GM12878 (cell line): ENCODE results near the gene RECQL5. TPM values are rescaled to one million over a fixed set of nuclear protein-coding genes. Genes with fewer than 3 reads are reported as not detected.

Experiments
- ATAC-seq: fragments of 200-7000 bp; cut with Tn5 transposase; 3 replicates; pipeline ENCODE4 v1.9.1; 2020; ENCODE audit warnings: mild to moderate bottlenecking, moderate library complexity
- BruUV-seq: library from RNA; stranded (reverse); fragments of 400-500 nt; replicated peaks from 2 replicates; lab custom pipeline; 2021; lab: Mats Ljungman, UMichigan
- CTCF ChIA-PET: fragments of 300-600 bp; sonication (Branson Sonifier 250); formaldehyde crosslinking; extraction: SDS; loops from one replicate; lab custom pipeline; 2021; ENCODE audit warnings: inconsistent platforms; lab: Yijun Ruan, JAX
- POLR2A ChIA-PET: fragments of 350-600 bp; formaldehyde crosslinking; extraction: SDS; loops from one replicate; lab custom pipeline; 2021; ENCODE audit warnings: inconsistent platforms; lab: Charles Lee
- RAD21 ChIA-PET: fragments of 300-600 bp; sonication (Branson Sonifier 250); formaldehyde crosslinking; loops from one replicate; lab custom pipeline; 2023; ENCODE audit warnings: antibody characterized with exemption; ENCODE audit not compliant: unreplicated experiment; lab: Charles Lee
- SMC1A ChIA-PET: fragments of 300-600 bp; sonication (Branson Sonifier 250); formaldehyde crosslinking; loops from one replicate; lab custom pipeline; 2023; ENCODE audit not compliant: unreplicated experiment, uncharacterized antibody; lab: Charles Lee
- DNase-seq: peaks from one replicate; pipeline ENCODE4 v3.0.0-alpha.2; 2011; ENCODE audit warnings: low read depth, low spot score
- FAIRE-seq: peaks from 3 replicates; lab custom pipeline; 2011; peaks lifted over from hg19 to GRCh38; lab: Jason Lieb, UNC
- H2AFZ ChIP-seq: 2 replicates; pipeline ENCODE4 v1.6.0; 2011; ENCODE audit warnings: low read depth, low read length, control low read depth; ENCODE audit not compliant: control insufficient read depth
- H3K27ac ChIP-seq: 2 replicates; pipeline ENCODE4 v1.5.1; 2011; ENCODE audit warnings: control low read depth; ENCODE audit not compliant: control insufficient read depth, insufficient read depth
- H3K27me3 ChIP-seq, 2 experiments: replicated peaks in 1 of 2; 2 replicates each; pipeline versions ENCODE4 v1.6.0 to v1.6.1; 2011; ENCODE audit warnings: low read length in 1 of 2; ENCODE audit not compliant: control insufficient read depth in 2 of 2, insufficient read depth in 2 of 2
- H3K36me3 ChIP-seq, 2 experiments: 2 replicates each; pipeline ENCODE4 v1.5.1; 2011; ENCODE audit warnings: low read length in 1 of 2; ENCODE audit not compliant: control insufficient read depth in 2 of 2, insufficient read depth in 2 of 2
- H3K4me1 ChIP-seq: 2 replicates; pipeline ENCODE4 v1.6.1; 2011; ENCODE audit warnings: mild to moderate bottlenecking, low read length, moderate library complexity, mixed read lengths; ENCODE audit not compliant: control insufficient read depth, insufficient read depth
- H3K4me2 ChIP-seq: 2 replicates; pipeline ENCODE4 v1.6.0; 2011; ENCODE audit warnings: control low read depth; ENCODE audit not compliant: control insufficient read depth, insufficient read depth
- H3K4me3 ChIP-seq: fragments of 200-600 bp; sonication (generic); 2 replicates; pipeline ENCODE4 v1.5.1; 2016
- H3K79me2 ChIP-seq: 2 replicates; pipeline ENCODE4 v1.6.0; 2011; ENCODE audit warnings: low read length; ENCODE audit not compliant: control insufficient read depth, insufficient read depth
- H3K9ac ChIP-seq: 2 replicates; pipeline ENCODE4 v1.8.0; 2011; ENCODE audit warnings: low read length, control low read depth, mixed read lengths; ENCODE audit not compliant: control insufficient read depth, insufficient read depth
- H3K9me3 ChIP-seq: replicated peaks from 3 replicates; pipeline ENCODE4 v1.5.1; 2011; ENCODE audit warnings: mild to moderate bottlenecking, low read length; ENCODE audit not compliant: control insufficient read depth, insufficient read depth
- H4K20me1 ChIP-seq: 2 replicates; pipeline ENCODE4 v1.6.0; 2011; ENCODE audit not compliant: control insufficient read depth, insufficient read depth
- CEBPB ChIP-seq, 2 experiments: fragments of 150-350 bp in 1 of 2; IDR thresholded peaks; 2 replicates each; pipeline ENCODE4 v1.6.1; 2012 to 2014; ENCODE audit warnings: low read depth in 2 of 2, low read length in 2 of 2, borderline replicate concordance in 1 of 2, inconsistent platforms in 1 of 2
- CHD4 ChIP-seq: fragments of 200-600 bp; sonication (generic); IDR thresholded peaks from 2 replicates; pipeline ENCODE4 v1.6.1; 2016; ENCODE audit warnings: mild to moderate bottlenecking
- DPF2 ChIP-seq: fragments of 450-650 bp; IDR thresholded peaks from 2 replicates; pipeline ENCODE4 v1.6.1; 2017; ENCODE audit warnings: mild to moderate bottlenecking
- ESRRA ChIP-seq: IDR thresholded peaks from 2 replicates; pipeline ENCODE4 v1.6.1; 2012; ENCODE audit warnings: mild to moderate bottlenecking, low read length, improper control_type of control experiment
- ETV6 ChIP-seq, 2 experiments: fragments of 450-650 bp in 1 of 2; IDR thresholded peaks in 1 of 2; conservative IDR thresholded peaks in 1 of 2; 2 replicates each; pipeline ENCODE4 v1.6.1; 2014; ENCODE audit warnings: antibody characterized with exemption in 1 of 2, borderline replicate concordance in 1 of 2, low read depth in 1 of 2, mild to moderate bottlenecking in 1 of 2, moderate library complexity in 1 of 2
- HDAC2 ChIP-seq: fragments of 200-600 bp; sonication (generic); IDR thresholded peaks from 2 replicates; pipeline ENCODE4 v1.6.1; 2017
- IKZF2 ChIP-seq, 2 experiments: fragments of 450-650 bp; IDR thresholded peaks; 2 replicates each; pipeline ENCODE4 v1.6.1; 2017; ENCODE audit warnings: mild to moderate bottlenecking in 2 of 2, moderate library complexity in 2 of 2
- POLR2A ChIP-seq: IDR thresholded peaks from 2 replicates; pipeline ENCODE4 v1.6.1; 2011; ENCODE audit warnings: low read depth, mild to moderate bottlenecking, low read length
- RAD51 ChIP-seq: fragments of 450-650 bp; IDR thresholded peaks from 2 replicates; pipeline ENCODE4 v1.6.1; 2016; ENCODE audit warnings: moderate library complexity, mild to moderate bottlenecking, inconsistent platforms
- RELA ChIP-seq: fragments of 450-650 bp; IDR thresholded peaks from 2 replicates; pipeline ENCODE4 v1.8.0; 2014; ENCODE audit warnings: borderline replicate concordance; ENCODE audit not compliant: partially characterized antibody
- TCF7 ChIP-seq: IDR thresholded peaks from 2 replicates; pipeline ENCODE4 v1.6.1; 2014; ENCODE audit warnings: antibody characterized with exemption, borderline replicate concordance
- WGBS: methylation state at CpG from one replicate; pipeline ENCODE4 v1.1.6; 2016; ENCODE audit warnings: low lambda C conversion rate; ENCODE audit not compliant: insufficient replicate concordance, insufficient coverage; ENCODE audit errors: missing lambda C conversion rate; 5-methylcytosine and 5-hydroxymethylcytosine counted together
- in situ Hi-C: fragments of 300-500 bp; cut with MboI; formaldehyde crosslinking; loops from 9 replicates; pipeline ENCODE4 v1.14.3; 2018; ENCODE audit warnings: mixed read lengths
- intact Hi-C: fragments of 100-400 bp; cut with micrococcal nuclease; formaldehyde crosslinking; loops from one replicate; pipeline ENCODE4 v1.14.2; 2022; ENCODE audit not compliant: unreplicated experiment
- polyA plus RNA-seq, 11 experiments: library from polyadenylated mRNA; depleted of rRNA in 4 of 11; unstranded in 6 of 11; stranded (reverse) in 5 of 11; fragments of >200 nt; fragmentation: Nextera tagmentation in 4 of 11; fragmentation: Illumina TruSeq in 1 of 11; extraction: Ambion mirVana in 4 of 11; extraction: Trizol in 1 of 11; gene quantifications; 1 replicate in 1 of 11; 2 replicates in 10 of 11; pipeline versions ENCODE4 v1.2.1 to v1.2.3, GENCODE V29; 2011 to 2016; ENCODE audit warnings: inconsistent platforms in 2 of 11, missing spikeins in 2 of 11, low read depth in 1 of 11
- total RNA-seq, 4 experiments: library from RNA; depleted of rRNA in 3 of 4; stranded (reverse); fragments of >200 nt in 3 of 4; fragmentation: Illumina TruSeq in 1 of 4; extraction: Trizol in 1 of 4; gene quantifications; 2 replicates each; pipeline versions ENCODE4 v1.2.1 to v1.2.3, GENCODE V29; 2013 to 2021
- TF ChIP-seq, protein P1 (sequence below): fragments of 150-350 bp; IDR thresholded peaks from 2 replicates; pipeline ENCODE4 v1.6.1; 2014; ENCODE audit warnings: mild to moderate bottlenecking, low read depth, low read length
- TF ChIP-seq, protein P2 (sequence below): fragments of 450-650 bp; IDR thresholded peaks from 2 replicates; pipeline ENCODE4 v1.6.1; 2017; ENCODE audit warnings: borderline replicate concordance

Gene RECQL5
- total and polyA plus RNA-seq, 10 of the 15 experiments (the other 5 are each of a cell fraction or from before 2014, with no cell fraction given) = 3.6 to 30.6 (median 20.1) TPM

DNA sequence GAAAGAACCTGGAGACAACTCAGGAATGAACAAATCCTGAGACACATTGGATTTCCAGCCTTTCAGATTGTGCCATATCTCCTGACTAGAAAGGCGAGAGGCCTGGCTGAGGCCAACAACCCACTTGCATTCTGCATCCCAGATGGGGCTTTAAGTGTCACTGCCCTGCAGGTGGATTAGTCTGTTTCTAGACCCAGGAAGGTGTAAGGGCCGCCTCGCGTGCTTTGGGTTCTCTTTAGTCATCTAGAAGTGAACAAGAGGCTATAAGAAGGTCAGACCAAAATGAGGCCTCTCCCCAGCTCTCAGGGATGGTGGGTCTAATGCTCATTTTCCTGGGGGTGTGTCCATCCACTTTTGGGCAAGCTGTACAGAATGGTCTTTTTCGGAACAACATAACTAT is 5.1 kb upstream of the RECQL5 start (continued):
- no peak for TF ChIP-seq POLR2A
- TF ChIP-seq ESRRA = no peak
- TF ChIP-seq, protein P1, sequence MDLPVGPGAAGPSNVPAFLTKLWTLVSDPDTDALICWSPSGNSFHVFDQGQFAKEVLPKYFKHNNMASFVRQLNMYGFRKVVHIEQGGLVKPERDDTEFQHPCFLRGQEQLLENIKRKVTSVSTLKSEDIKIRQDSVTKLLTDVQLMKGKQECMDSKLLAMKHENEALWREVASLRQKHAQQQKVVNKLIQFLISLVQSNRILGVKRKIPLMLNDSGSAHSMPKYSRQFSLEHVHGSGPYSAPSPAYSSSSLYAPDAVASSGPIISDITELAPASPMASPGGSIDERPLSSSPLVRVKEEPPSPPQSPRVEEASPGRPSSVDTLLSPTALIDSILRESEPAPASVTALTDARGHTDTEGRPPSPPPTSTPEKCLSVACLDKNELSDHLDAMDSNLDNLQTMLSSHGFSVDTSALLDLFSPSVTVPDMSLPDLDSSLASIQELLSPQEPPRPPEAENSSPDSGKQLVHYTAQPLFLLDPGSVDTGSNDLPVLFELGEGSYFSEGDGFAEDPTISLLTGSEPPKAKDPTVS = no peak
- no peak for TF ChIP-seq ETV6 (conservative IDR thresholded peaks at IDR 0.05 in 1 of 2, IDR thresholded peaks at IDR 0.05 in 1 of 2; ENCODE audit: borderline replicate concordance in 1 of 2, low read depth in 1 of 2)
- no peak for TF ChIP-seq TCF7
- no peak for TF ChIP-seq HDAC2
- TF ChIP-seq DPF2 = no peak
- TF ChIP-seq CEBPB (IDR thresholded peaks at IDR 0.05; ENCODE audit: borderline replicate concordance in 1 of 2, low read depth in 2 of 2, low read length in 2 of 2) = no peak
- no peak for TF ChIP-seq CHD4

DNA sequence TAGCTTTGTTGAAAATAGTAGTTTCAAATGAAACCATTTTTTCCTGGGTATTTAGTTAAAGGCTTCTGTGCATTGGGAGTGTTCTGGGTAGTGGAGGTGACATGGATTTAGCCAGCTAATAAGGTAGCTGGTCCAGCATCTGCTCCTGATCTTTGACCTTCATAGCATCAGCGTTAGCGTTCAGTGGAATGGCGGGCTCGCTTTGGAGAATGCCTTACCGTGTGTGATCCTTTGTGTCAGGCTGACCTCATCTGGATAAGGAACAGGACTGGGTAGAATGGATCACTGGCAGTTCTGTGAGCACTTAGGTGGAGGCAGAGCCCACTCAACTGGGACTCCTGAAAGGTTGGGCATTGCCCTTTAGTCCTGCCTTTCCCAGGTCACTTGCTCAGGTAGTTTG is 3.9 kb upstream of the RECQL5 start:
- ChIA-PET CTCF (interaction anchor here (0.8 to 7.9 kb wide), 11 partner anchors 9 to 109 kb away, joined by 3 to 197 read pairs (median 7); partner anchors contain the start of gene SMIM5), SMC1A (interaction anchor here (0.9 to 4.0 kb wide), 8 partner anchors 10 to 77 kb away, joined by 3 to 14 read pairs (median 4); partner anchors contain the start of gene SMIM5), POLR2A (interaction anchor here (0.9 to 1.0 kb wide), 2 partner anchors 16 to 38 kb away, joined by 3 to 4 read pairs; no protein-coding TSS in a partner anchor), RAD21 (interaction anchor here (1.3 to 7.6 kb wide), 4 partner anchors 25 to 215 kb away, joined by 3 to 79 read pairs (median 4); partner anchors contain the start of gene TMEM94)
- 98% methylated on average over 5 of the region's 5 CpGs for WGBS
- Histone ChIP-seq H4K20me1 (no peaks in the 10 kb centered on the region), H3K4me1 (peaks cover 6% of the 10 kb centered on the region), H2AFZ (no peak overlapping the region), H3K4me2 (peak overlapping the region; percentile 17; the same call in 1 of the 2 replicates), H3K36me3 (peaks cover 4 to 22% of the 10 kb centered on the region in 2 experiments), H3K27ac (no peak overlapping the region), H3K79me2 (peaks cover 52% of the 10 kb centered on the region), H3K27me3 (no peaks in the 10 kb centered on the region), H3K9ac (no peak overlapping the region), H3K4me3 (no peak overlapping the region), H3K9me3 (no peaks in the 10 kb centered on the region)
- ATAC-seq (no peak), FAIRE-seq (no peak), DNase-seq (no peak)
- TF ChIP-seq RAD51 (no peak), IKZF2 (IDR thresholded peaks at IDR 0.05) (no peak), RELA (no peak)
- TF ChIP-seq, protein P2, sequence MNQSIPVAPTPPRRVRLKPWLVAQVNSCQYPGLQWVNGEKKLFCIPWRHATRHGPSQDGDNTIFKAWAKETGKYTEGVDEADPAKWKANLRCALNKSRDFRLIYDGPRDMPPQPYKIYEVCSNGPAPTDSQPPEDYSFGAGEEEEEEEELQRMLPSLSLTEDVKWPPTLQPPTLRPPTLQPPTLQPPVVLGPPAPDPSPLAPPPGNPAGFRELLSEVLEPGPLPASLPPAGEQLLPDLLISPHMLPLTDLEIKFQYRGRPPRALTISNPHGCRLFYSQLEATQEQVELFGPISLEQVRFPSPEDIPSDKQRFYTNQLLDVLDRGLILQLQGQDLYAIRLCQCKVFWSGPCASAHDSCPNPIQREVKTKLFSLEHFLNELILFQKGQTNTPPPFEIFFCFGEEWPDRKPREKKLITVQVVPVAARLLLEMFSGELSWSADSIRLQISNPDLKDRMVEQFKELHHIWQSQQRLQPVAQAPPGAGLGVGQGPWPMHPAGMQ = no peak
- BruUV-seq = no TSS peak
- in situ Hi-C loops (loop anchor here (5.0 kb wide), 1 partner anchor 76 kb away; no protein-coding TSS in a partner anchor), intact Hi-C loops (no loop called here)
